GM12891 (cell line): ENCODE data around the gene SKP2.

Experiments
- POLR2A ChIP-seq: IDR thresholded peaks from 2 replicates; pipeline ENCODE4 v1.6.1; 2011; ENCODE audit warnings: low read depth, low read length, control low read depth
- POLR2AphosphoS5 ChIP-seq: IDR thresholded peaks from 2 replicates; pipeline ENCODE4 v1.6.1; 2011; ENCODE audit warnings: low read depth, low read length, control low read depth
- SPI1 ChIP-seq: IDR thresholded peaks from 2 replicates; pipeline ENCODE4 v1.6.1; 2011; ENCODE audit warnings: low read depth, low read length, control low read depth
- TAF1 ChIP-seq: IDR thresholded peaks from 2 replicates; pipeline ENCODE4 v1.6.1; 2011; ENCODE audit warnings: low read depth, low read length, control low read depth

GRCh38 chr5:36232533-36232932, 80.6 kb downstream of the SKP2 start:
- TF ChIP-seq POLR2A (no peak), POLR2AphosphoS5 (no peak), TAF1 (no peak), SPI1 (no peak)
